Ovary (tissue), 3 donors: ENCODE data around the gene BECN2.
"Not testable (repeated sequence)": the region's sequence is repeated elsewhere in the genome, so short reads cannot be mapped to it uniquely, and the experiment has no call there.

ENCODE experiments used
- EP300 ChIP-seq: sonication (generic); formaldehyde crosslinking; IDR thresholded peaks from one replicate; pipeline ENCODE4 v1.6.1; 2017; ENCODE audit warnings: antibody characterized with exemption
- TF ChIP-seq, protein P1 (sequence below), 3 donors: fragments of 450-650 bp in 2 of 3; fragments of 200-600 bp in 1 of 3; IDR thresholded peaks; one replicate each; pipeline versions ENCODE4 v1.5.1 to v1.8.0; 2016 to 2022; ENCODE audit warnings: antibody characterized with exemption in 3 of 3, mild to moderate bottlenecking in 1 of 3
- donor health status: DM: no; HTN: no; CAD: no.

- TF ChIP-seq, protein P1, sequence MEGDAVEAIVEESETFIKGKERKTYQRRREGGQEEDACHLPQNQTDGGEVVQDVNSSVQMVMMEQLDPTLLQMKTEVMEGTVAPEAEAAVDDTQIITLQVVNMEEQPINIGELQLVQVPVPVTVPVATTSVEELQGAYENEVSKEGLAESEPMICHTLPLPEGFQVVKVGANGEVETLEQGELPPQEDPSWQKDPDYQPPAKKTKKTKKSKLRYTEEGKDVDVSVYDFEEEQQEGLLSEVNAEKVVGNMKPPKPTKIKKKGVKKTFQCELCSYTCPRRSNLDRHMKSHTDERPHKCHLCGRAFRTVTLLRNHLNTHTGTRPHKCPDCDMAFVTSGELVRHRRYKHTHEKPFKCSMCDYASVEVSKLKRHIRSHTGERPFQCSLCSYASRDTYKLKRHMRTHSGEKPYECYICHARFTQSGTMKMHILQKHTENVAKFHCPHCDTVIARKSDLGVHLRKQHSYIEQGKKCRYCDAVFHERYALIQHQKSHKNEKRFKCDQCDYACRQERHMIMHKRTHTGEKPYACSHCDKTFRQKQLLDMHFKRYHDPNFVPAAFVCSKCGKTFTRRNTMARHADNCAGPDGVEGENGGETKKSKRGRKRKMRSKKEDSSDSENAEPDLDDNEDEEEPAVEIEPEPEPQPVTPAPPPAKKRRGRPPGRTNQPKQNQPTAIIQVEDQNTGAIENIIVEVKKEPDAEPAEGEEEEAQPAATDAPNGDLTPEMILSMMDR (IDR thresholded peaks at IDR 0.05), result not testable (repeated sequence)
- TF ChIP-seq EP300, result not testable (repeated sequence)
Observed at GRCh38 chr1:241988389-241988930, 30.9 kb downstream of the BECN2 start.
